SK-N-SH treated with all-trans-retinoic acid at 6 μM for 48 hours (cell line): ENCODE measurements around the gene SEC16A.

Experiments used
- ESRRG ChIP-seq: fragments of 250-450 bp; sonication (Bioruptor Pico); IDR thresholded peaks from 2 replicates; pipeline ENCODE4 v1.6.1; 2021; ENCODE audit warnings: mild to moderate bottlenecking
- RARB ChIP-seq: fragments of 250-450 bp; sonication (Bioruptor Pico); IDR thresholded peaks from 2 replicates; pipeline ENCODE4 v1.8.0; 2021; ENCODE audit warnings: mild to moderate bottlenecking, moderate library complexity
- TOX ChIP-seq: fragments of 250-450 bp; sonication (Bioruptor Pico); IDR thresholded peaks from 2 replicates; pipeline ENCODE4 v1.8.0; 2021; ENCODE audit warnings: mild to moderate bottlenecking, moderate library complexity, borderline replicate concordance
- ZFP3 ChIP-seq: fragments of 250-450 bp; sonication (Bioruptor Pico); IDR thresholded peaks from 2 replicates; pipeline ENCODE4 v1.5.0; 2020; ENCODE audit warnings: mild to moderate bottlenecking, moderate library complexity
- ZNF565 ChIP-seq: fragments of 450-650 bp; formaldehyde crosslinking; conservative IDR thresholded peaks from 2 replicates; pipeline ENCODE4 v1.5.0; 2020; ENCODE audit warnings: low read depth, mild to moderate bottlenecking, moderate library complexity
- ZNF8 ChIP-seq: fragments of 450-650 bp; formaldehyde crosslinking; IDR thresholded peaks from 2 replicates; pipeline ENCODE4 v1.5.0; 2020; ENCODE audit warnings: mild to moderate bottlenecking, moderate library complexity
- TF ChIP-seq, protein P1 (sequence below): fragments of 250-450 bp; sonication (Bioruptor Pico); IDR thresholded peaks from 2 replicates; pipeline ENCODE4 v1.8.0; 2020; ENCODE audit warnings: mild to moderate bottlenecking, moderate library complexity, borderline replicate concordance

DNA sequence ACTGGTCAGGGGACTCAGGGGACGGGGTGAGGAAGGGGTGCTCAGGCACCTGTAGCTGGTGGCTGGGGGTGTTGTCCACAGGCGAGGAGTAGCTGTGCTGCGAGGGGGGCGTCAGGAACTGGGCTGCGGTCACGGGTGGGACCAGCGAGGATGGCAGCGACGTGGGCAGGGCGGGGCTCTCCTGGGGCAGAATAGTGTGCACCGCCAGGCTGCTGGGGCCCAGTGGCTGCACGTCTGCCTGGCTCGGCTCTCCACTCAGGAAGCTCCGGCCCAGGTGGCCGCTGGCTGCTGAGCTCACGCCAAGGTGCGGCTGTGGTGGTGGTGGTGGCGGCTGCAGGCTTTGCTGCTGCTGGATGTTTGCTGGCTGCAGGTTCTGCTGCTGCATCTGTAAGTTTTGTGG lies 13.3 kb upstream of the SEC16A start:
- TF ChIP-seq ZNF8 (CRISPR knock-in tag) (no peak), TOX (CRISPR knock-in tag) (no peak), RARB (CRISPR knock-in tag) (no peak), ZFP3 (no peak), ESRRG (CRISPR knock-in tag) (no peak), ZNF565 (CRISPR knock-in tag) (no peak)
- TF ChIP-seq, protein P1, sequence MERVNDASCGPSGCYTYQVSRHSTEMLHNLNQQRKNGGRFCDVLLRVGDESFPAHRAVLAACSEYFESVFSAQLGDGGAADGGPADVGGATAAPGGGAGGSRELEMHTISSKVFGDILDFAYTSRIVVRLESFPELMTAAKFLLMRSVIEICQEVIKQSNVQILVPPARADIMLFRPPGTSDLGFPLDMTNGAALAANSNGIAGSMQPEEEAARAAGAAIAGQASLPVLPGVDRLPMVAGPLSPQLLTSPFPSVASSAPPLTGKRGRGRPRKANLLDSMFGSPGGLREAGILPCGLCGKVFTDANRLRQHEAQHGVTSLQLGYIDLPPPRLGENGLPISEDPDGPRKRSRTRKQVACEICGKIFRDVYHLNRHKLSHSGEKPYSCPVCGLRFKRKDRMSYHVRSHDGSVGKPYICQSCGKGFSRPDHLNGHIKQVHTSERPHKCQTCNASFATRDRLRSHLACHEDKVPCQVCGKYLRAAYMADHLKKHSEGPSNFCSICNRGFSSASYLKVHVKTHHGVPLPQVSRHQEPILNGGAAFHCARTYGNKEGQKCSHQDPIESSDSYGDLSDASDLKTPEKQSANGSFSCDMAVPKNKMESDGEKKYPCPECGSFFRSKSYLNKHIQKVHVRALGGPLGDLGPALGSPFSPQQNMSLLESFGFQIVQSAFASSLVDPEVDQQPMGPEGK (CRISPR knock-in tag): no peak
